CD4-positive, alpha-beta T cell (primary cell): ENCODE data around the gene RALGPS1. TPM values are rescaled to one million over a fixed set of nuclear protein-coding genes. Genes with fewer than 3 reads are reported as not detected.

Experiments
- ATAC-seq: fragments of 200-7000 bp; cut with Tn5 transposase; one replicate; pipeline ENCODE4 v1.10.0; 2022; ENCODE audit warnings: mild to moderate bottlenecking; ENCODE audit not compliant: poor library complexity
- CTCF ChIA-PET: fragments of 350-600 bp; sonication (Branson Sonifier 250); formaldehyde crosslinking; loops from one replicate; lab custom pipeline; 2021; ENCODE audit warnings: antibody characterized with exemption, inconsistent platforms; lab: Charles Lee
- POLR2A ChIA-PET: fragments of 350-600 bp; sonication (Branson Sonifier 250); formaldehyde crosslinking; loops from one replicate; lab custom pipeline; 2021; ENCODE audit warnings: antibody characterized with exemption, inconsistent platforms; lab: Charles Lee
- DNase-seq, 14 experiments: peaks; one replicate each; pipeline ENCODE4 v3.0.0-alpha.2; 2013 to 2020; ENCODE audit warnings: mixed read lengths in 2 of 14
- H3K27ac ChIP-seq, 2 donors: one replicate each; pipeline versions ENCODE4 v1.5.1 to v1.7.0; 2013; ENCODE audit warnings: low read length in 2 of 2, low read depth in 1 of 2, mild to moderate bottlenecking in 1 of 2
- H3K27me3 ChIP-seq, 2 experiments: 1 replicate in 1 of 2; 2 replicates in 1 of 2; pipeline versions ENCODE4 v1.6.1 to v1.7.0; 2013; ENCODE audit warnings: low read length in 2 of 2, control low read depth in 1 of 2, mild to moderate bottlenecking in 1 of 2, moderate library complexity in 1 of 2; ENCODE audit not compliant: insufficient read depth in 2 of 2, control insufficient read depth in 1 of 2
- H3K36me3 ChIP-seq: one replicate; pipeline ENCODE4 v1.6.1; 2013; ENCODE audit warnings: low read length, control low read depth; ENCODE audit not compliant: insufficient read depth
- H3K4me1 ChIP-seq: one replicate; pipeline ENCODE4 v1.6.1; 2013; ENCODE audit warnings: low read length, control low read depth; ENCODE audit not compliant: insufficient read depth
- H3K4me3 ChIP-seq: one replicate; pipeline ENCODE4 v1.5.1; 2013; ENCODE audit warnings: mild to moderate bottlenecking, low read length, moderate library complexity
- H3K9me3 ChIP-seq, 2 experiments: 1 replicate in 1 of 2; 2 replicates in 1 of 2; pipeline versions ENCODE4 v1.6.1 to v1.7.0; 2013; ENCODE audit warnings: low read length in 2 of 2, mild to moderate bottlenecking in 2 of 2, control low read depth in 1 of 2, moderate library complexity in 1 of 2; ENCODE audit not compliant: control insufficient read depth in 1 of 2, insufficient read depth in 1 of 2
- H3K27ac Mint-ChIP-seq: one replicate; pipeline ENCODE4 v1.8.0; 2020; ENCODE audit warnings: mixed read lengths
- H3K27me3 Mint-ChIP-seq: one replicate; pipeline ENCODE4 v1.8.0; 2021; ENCODE audit warnings: mixed read lengths
- H3K36me3 Mint-ChIP-seq: one replicate; pipeline ENCODE4 v1.8.0; 2021; ENCODE audit warnings: low read depth, mixed read lengths
- H3K4me1 Mint-ChIP-seq: one replicate; pipeline ENCODE4 v1.8.0; 2021; ENCODE audit warnings: low read depth, mixed read lengths
- H3K4me3 Mint-ChIP-seq: one replicate; pipeline ENCODE4 v1.8.0; 2020; ENCODE audit warnings: mild to moderate bottlenecking, mixed read lengths
- H3K9me3 Mint-ChIP-seq: one replicate; pipeline ENCODE4 v1.8.0; 2020; ENCODE audit warnings: mixed read lengths
- CTCF ChIP-seq: fragments of 200-600 bp; IDR thresholded peaks from one replicate; pipeline ENCODE4 v1.8.0; 2022; ENCODE audit warnings: antibody characterized with exemption, mild to moderate bottlenecking
- intact Hi-C, 2 experiments: fragments of 100-400 bp; cut with DNase I in 1 of 2; cut with micrococcal nuclease in 1 of 2; formaldehyde crosslinking; loops; one replicate each; pipeline versions ENCODE4 v1.15.1 to v1.9.0; 2023 to 2025; cut with DNase I, micrococcal nuclease
- total RNA-seq, 174 experiments: library from RNA in 2 of 174; stranded (reverse) in 2 of 174; gene quantifications; one replicate each; pipeline ENCODE4 v1.2.3 and lab custom pipeline; 2021 to 2026

The RALGPS1 gene
- total RNA-seq, 2 experiments from 2014 or later, result 5.8 to 6.3 TPM

- DNase-seq (no peak), ATAC-seq (no peak)
- no peaks in the 10 kb centered on the region for H3K4me1 ChIP-seq
- H3K4me3 Mint-ChIP-seq, result no peak overlapping the region
- H3K27ac Mint-ChIP-seq, result no peak overlapping the region
- H3K9me3 ChIP-seq, result no peaks in the 10 kb centered on the region
- H3K36me3 ChIP-seq, result peaks cover 27% of the 10 kb centered on the region
- CTCF ChIA-PET, result no interaction called here
- H3K4me3 ChIP-seq, result no peak overlapping the region
- no peaks in the 10 kb centered on the region for H3K27me3 Mint-ChIP-seq
- H3K36me3 Mint-ChIP-seq, result peaks cover 24% of the 10 kb centered on the region
- intact Hi-C loops, result no loop called here
- H3K27ac ChIP-seq, result no peak overlapping the region
- POLR2A ChIA-PET, result no interaction called here
- no peaks in the 10 kb centered on the region for H3K27me3 ChIP-seq
- H3K4me1 Mint-ChIP-seq, result no peaks in the 10 kb centered on the region
- H3K9me3 Mint-ChIP-seq, result no peaks in the 10 kb centered on the region
- no peak for TF ChIP-seq CTCF
These were observed 29.4 kb upstream of the RALGPS1 start for GRCh38 chr9:126885131-126885641.

GRCh38 chr9:126886034-126886822 is 28.4 kb upstream of the RALGPS1 start:
- Mint-ChIP-seq H3K9me3 (no peaks in the 10 kb centered on the region), H3K27ac (no peak overlapping the region)

GRCh38 chr9:126886897-126887296 is 27.7 kb upstream of the RALGPS1 start:
- no peaks in the 10 kb centered on the region for H3K4me1 Mint-ChIP-seq
- Histone ChIP-seq H3K36me3 (peaks cover 13% of the 10 kb centered on the region), H3K4me1 (no peaks in the 10 kb centered on the region), H3K27me3 (no peaks in the 10 kb centered on the region), H3K9me3 (no peaks in the 10 kb centered on the region), H3K4me3 (no peak overlapping the region), H3K27ac (no peak overlapping the region)
- intact Hi-C loops, result no loop called here
- no peak for DNase-seq
- no peak overlapping the region for H3K27ac Mint-ChIP-seq
- no peak for TF ChIP-seq CTCF
- POLR2A ChIA-PET, result no interaction called here
- ATAC-seq, result no peak
- peaks cover 9% of the 10 kb centered on the region for H3K36me3 Mint-ChIP-seq
- H3K4me3 Mint-ChIP-seq, result no peak overlapping the region
- CTCF ChIA-PET, result no interaction called here
- no peaks in the 10 kb centered on the region for H3K27me3 Mint-ChIP-seq
- H3K9me3 Mint-ChIP-seq, result no peaks in the 10 kb centered on the region

More at GRCh38 chr9:126886034-126886822, 28.4 kb upstream of the RALGPS1 start:
- H3K36me3 ChIP-seq, result peaks cover 17% of the 10 kb centered on the region
- Mint-ChIP-seq H3K36me3 (peaks cover 14% of the 10 kb centered on the region), H3K4me3 (no peak overlapping the region), H3K4me1 (no peaks in the 10 kb centered on the region), H3K27me3 (no peaks in the 10 kb centered on the region)
- no peak overlapping the region for H3K27ac ChIP-seq
- intact Hi-C loops, result no loop called here
- CTCF ChIA-PET, result no interaction called here
- DNase-seq (no peak), ATAC-seq (no peak)
- H3K9me3 ChIP-seq, result no peaks in the 10 kb centered on the region
- H3K27me3 ChIP-seq, result no peaks in the 10 kb centered on the region
- TF ChIP-seq CTCF, result no peak
- H3K4me1 ChIP-seq, result no peaks in the 10 kb centered on the region
- POLR2A ChIA-PET, result no interaction called here
- H3K4me3 ChIP-seq, result no peak overlapping the region
